Trophoblast cell (in vitro differentiated cells and primary cell): ENCODE results near the gene TBC1D22A.

ENCODE experiments used
- DNase-seq, 2 donors: peaks; one replicate each; pipeline ENCODE4 v3.0.0-alpha.2; 2016
- H2AFZ ChIP-seq: 2 replicates; pipeline ENCODE4 v1.6.1; 2013; ENCODE audit warnings: low read length, moderate library complexity, mild to moderate bottlenecking; ENCODE audit not compliant: insufficient read depth, poor library complexity
- H2AK5ac ChIP-seq: 2 replicates; pipeline ENCODE4 v1.6.1; 2013; ENCODE audit warnings: mild to moderate bottlenecking, low read length
- H2BK120ac ChIP-seq: 2 replicates; pipeline ENCODE4 v1.6.1; 2013; ENCODE audit warnings: low read length, mild to moderate bottlenecking, moderate library complexity; ENCODE audit not compliant: insufficient read depth, poor library complexity
- H2BK12ac ChIP-seq: 2 replicates; pipeline ENCODE4 v1.6.1; 2013; ENCODE audit warnings: mild to moderate bottlenecking, low read length, moderate library complexity
- H2BK5ac ChIP-seq: 2 replicates; pipeline ENCODE4 v1.6.1; 2013; ENCODE audit warnings: low read length, low read depth, moderate library complexity, mild to moderate bottlenecking; ENCODE audit not compliant: poor library complexity
- H3K14ac ChIP-seq: 2 replicates; pipeline ENCODE4 v1.6.1; 2013; ENCODE audit warnings: mild to moderate bottlenecking, low read length
- H3K18ac ChIP-seq: 2 replicates; pipeline ENCODE4 v1.6.1; 2013; ENCODE audit warnings: mild to moderate bottlenecking, low read length
- H3K23ac ChIP-seq: 2 replicates; pipeline ENCODE4 v1.6.1; 2013; ENCODE audit warnings: low read length
- H3K27ac ChIP-seq: 2 replicates; pipeline ENCODE4 v1.5.1; 2013; ENCODE audit warnings: low read depth, mild to moderate bottlenecking, inconsistent platforms, low read length, moderate library complexity
- H3K27me3 ChIP-seq: 2 replicates; pipeline ENCODE4 v1.6.1; 2013; ENCODE audit warnings: inconsistent platforms, mild to moderate bottlenecking, low read length, moderate library complexity; ENCODE audit not compliant: insufficient read depth
- H3K36me3 ChIP-seq, 2 experiments: 1 replicate in 1 of 2; 2 replicates in 1 of 2; pipeline ENCODE4 v1.6.1; 2013; ENCODE audit warnings: low read length in 2 of 2, mild to moderate bottlenecking in 2 of 2, moderate library complexity in 1 of 2; ENCODE audit not compliant: insufficient read depth in 2 of 2, control insufficient read depth in 1 of 2
- H3K4ac ChIP-seq: 2 replicates; pipeline ENCODE4 v1.6.1; 2013; ENCODE audit warnings: low read depth, mild to moderate bottlenecking, low read length, moderate library complexity
- H3K4me1 ChIP-seq, 2 experiments: 1 replicate in 1 of 2; 2 replicates in 1 of 2; pipeline ENCODE4 v1.6.1; 2013; ENCODE audit warnings: low read length in 2 of 2, mild to moderate bottlenecking in 2 of 2, moderate library complexity in 1 of 2; ENCODE audit not compliant: insufficient read depth in 2 of 2, control insufficient read depth in 1 of 2
- H3K4me2 ChIP-seq: 2 replicates; pipeline ENCODE4 v1.6.1; 2013; ENCODE audit warnings: inconsistent platforms, mild to moderate bottlenecking, low read length, moderate library complexity
- H3K4me3 ChIP-seq: 2 replicates; pipeline ENCODE4 v1.5.1; 2013; ENCODE audit warnings: mild to moderate bottlenecking, low read depth, low read length, inconsistent platforms
- H3K79me1 ChIP-seq: one replicate; pipeline ENCODE4 v1.6.1; 2013; ENCODE audit warnings: low read length
- H3K79me2 ChIP-seq: 2 replicates; pipeline ENCODE4 v1.6.1; 2013; ENCODE audit warnings: low read length, mild to moderate bottlenecking; ENCODE audit not compliant: control insufficient read depth, insufficient read depth, poor library complexity
- H3K9ac ChIP-seq: 2 replicates; pipeline ENCODE4 v1.6.1; 2013; ENCODE audit warnings: mild to moderate bottlenecking, low read length
- H3K9me3 ChIP-seq: 2 replicates; pipeline ENCODE4 v1.6.1; 2013; ENCODE audit warnings: low read depth, mild to moderate bottlenecking, control low read depth, inconsistent platforms, low read length; ENCODE audit not compliant: insufficient read depth
- H4K12ac ChIP-seq: 2 replicates; pipeline ENCODE4 v1.6.1; 2013; ENCODE audit warnings: low read depth, mild to moderate bottlenecking, low read length, moderate library complexity
- H4K8ac ChIP-seq: 2 replicates; pipeline ENCODE4 v1.6.1; 2013; ENCODE audit warnings: low read depth, mild to moderate bottlenecking, low read length, moderate library complexity
- H4K91ac ChIP-seq: one replicate; pipeline ENCODE4 v1.6.1; 2013; ENCODE audit warnings: low read depth, mild to moderate bottlenecking, low read length, moderate library complexity
- WGBS: extraction: QIAGEN DNeasy Blood & Tissue Kit; methylation state at CpG from one replicate; pipeline ENCODE4 v1.1.7; 2013; ENCODE audit warnings: missing lambda C conversion rate; ENCODE audit not compliant: insufficient read length, insufficient coverage; ENCODE audit errors: extremely low coverage; 5-methylcytosine and 5-hydroxymethylcytosine counted together

Gene TBC1D22A

GRCh38 chr22:47134222-47134621 lies 371.8 kb downstream of the TBC1D22A start:
- no peak overlapping the region for H3K23ac ChIP-seq
- H3K4me3 ChIP-seq = no peak overlapping the region
- WGBS = no CpG with 5 or more reads among the region's 10 CpGs
- peaks cover 2% of the 10 kb centered on the region for H3K79me1 ChIP-seq
- H3K4me2 ChIP-seq = no peak overlapping the region
- H4K12ac ChIP-seq = no peak overlapping the region
- H3K27ac ChIP-seq = no peak overlapping the region
- no peak overlapping the region for H3K14ac ChIP-seq
- H3K4ac ChIP-seq = no peak overlapping the region
- DNase-seq = no peak
- no peak overlapping the region for H2BK120ac ChIP-seq
- H3K36me3 ChIP-seq = no peaks in the 10 kb centered on the region
- no peaks in the 10 kb centered on the region for H3K9me3 ChIP-seq
- no peak overlapping the region for H3K18ac ChIP-seq
- no peaks in the 10 kb centered on the region for H3K4me1 ChIP-seq
- H3K79me2 ChIP-seq = no peaks in the 10 kb centered on the region
- no peak overlapping the region for H4K8ac ChIP-seq
- H3K9ac ChIP-seq = no peak overlapping the region
- H4K91ac ChIP-seq = no peak overlapping the region
- no peak overlapping the region for H2AFZ ChIP-seq
- no peak overlapping the region for H2BK5ac ChIP-seq
- H2AK5ac ChIP-seq = no peak overlapping the region
- H2BK12ac ChIP-seq = no peak overlapping the region
- no peaks in the 10 kb centered on the region for H3K27me3 ChIP-seq

- no peak overlapping the region for H4K8ac ChIP-seq
- H2BK5ac ChIP-seq = no peak overlapping the region
- H3K14ac ChIP-seq = no peak overlapping the region
- WGBS = no CpG with 5 or more reads among the region's 8 CpGs
- no peak overlapping the region for H2AFZ ChIP-seq
- H3K4me1 ChIP-seq = no peaks in the 10 kb centered on the region
- no peak overlapping the region for H3K4me2 ChIP-seq
- H2BK120ac ChIP-seq = no peak overlapping the region
- no peaks in the 10 kb centered on the region for H3K36me3 ChIP-seq
- H3K4me3 ChIP-seq = no peak overlapping the region
- no peaks in the 10 kb centered on the region for H3K9me3 ChIP-seq
- H3K79me2 ChIP-seq = no peaks in the 10 kb centered on the region
- H3K27me3 ChIP-seq = no peaks in the 10 kb centered on the region
- no peak overlapping the region for H2BK12ac ChIP-seq
- H3K23ac ChIP-seq = no peak overlapping the region
- DNase-seq = no peak
- no peak overlapping the region for H3K4ac ChIP-seq
- no peaks in the 10 kb centered on the region for H3K79me1 ChIP-seq
- H3K9ac ChIP-seq = no peak overlapping the region
- no peak overlapping the region for H2AK5ac ChIP-seq
- no peak overlapping the region for H3K18ac ChIP-seq
- no peak overlapping the region for H3K27ac ChIP-seq
- no peak overlapping the region for H4K12ac ChIP-seq
- no peak overlapping the region for H4K91ac ChIP-seq
Measured at GRCh38 chr22:47135338-47135737, 372.9 kb downstream of the TBC1D22A start.

GRCh38 chr22:47136050-47136449 lies 373.6 kb downstream of the TBC1D22A start:
- Histone ChIP-seq H3K9ac (no peak overlapping the region), H4K91ac (no peak overlapping the region), H3K79me2 (no peaks in the 10 kb centered on the region), H2AFZ (no peak overlapping the region), H4K8ac (no peak overlapping the region), H2BK12ac (no peak overlapping the region), H3K79me1 (no peaks in the 10 kb centered on the region), H3K18ac (no peak overlapping the region), H2AK5ac (no peak overlapping the region), H3K9me3 (no peaks in the 10 kb centered on the region), H4K12ac (no peak overlapping the region), H3K4me3 (no peak overlapping the region), H3K4me2 (no peak overlapping the region), H3K27ac (no peak overlapping the region), H2BK5ac (no peak overlapping the region), H3K4me1 (no peaks in the 10 kb centered on the region), H3K27me3 (no peaks in the 10 kb centered on the region), H3K23ac (no peak overlapping the region), H3K4ac (no peak overlapping the region), H3K14ac (no peak overlapping the region), H2BK120ac (no peak overlapping the region), H3K36me3 (no peaks in the 10 kb centered on the region)
- WGBS = no CpG with 5 or more reads among the region's 12 CpGs
- DNase-seq = no peak

- H4K91ac ChIP-seq = no peak overlapping the region
- no peak overlapping the region for H2AK5ac ChIP-seq
- no peak overlapping the region for H4K8ac ChIP-seq
- no peak overlapping the region for H3K9ac ChIP-seq
- no peak overlapping the region for H3K23ac ChIP-seq
- no peak overlapping the region for H2BK120ac ChIP-seq
- no peaks in the 10 kb centered on the region for H3K36me3 ChIP-seq
- no peak overlapping the region for H3K14ac ChIP-seq
- H3K27me3 ChIP-seq = no peaks in the 10 kb centered on the region
- no CpG with 5 or more reads among the region's 16 CpGs for WGBS
- H4K12ac ChIP-seq = no peak overlapping the region
- H3K18ac ChIP-seq = no peak overlapping the region
- no peak overlapping the region for H3K4me3 ChIP-seq
- no peaks in the 10 kb centered on the region for H3K9me3 ChIP-seq
- H2AFZ ChIP-seq = no peak overlapping the region
- no peaks in the 10 kb centered on the region for H3K79me1 ChIP-seq
- H2BK12ac ChIP-seq = no peak overlapping the region
- H2BK5ac ChIP-seq = no peak overlapping the region
- H3K79me2 ChIP-seq = no peaks in the 10 kb centered on the region
- H3K4me2 ChIP-seq = no peak overlapping the region
- no peak for DNase-seq
- no peaks in the 10 kb centered on the region for H3K4me1 ChIP-seq
- no peak overlapping the region for H3K27ac ChIP-seq
- H3K4ac ChIP-seq = no peak overlapping the region
Measured at GRCh38 chr22:47136671-47137070, 374.2 kb downstream of the TBC1D22A start.
